Nephron progenitor cell (in vitro differentiated cells): Measurements from ENCODE around the gene WDR17.

Source experiments
- DNase-seq: peaks from one replicate; pipeline ENCODE4 v3.0.0; 2021
- H3K27ac Mint-ChIP-seq: 2 replicates; pipeline ENCODE4 v1.8.0; 2021; ENCODE audit warnings: mild to moderate bottlenecking, moderate library complexity, mixed read lengths
- H3K27me3 Mint-ChIP-seq: 2 replicates; pipeline ENCODE4 v1.8.0; 2021; ENCODE audit warnings: mild to moderate bottlenecking, low read depth, mixed read lengths; ENCODE audit not compliant: poor library complexity
- H3K36me3 Mint-ChIP-seq: 2 replicates; pipeline ENCODE4 v1.8.0; 2021; ENCODE audit warnings: low read depth, mixed read lengths
- H3K4me1 Mint-ChIP-seq: 2 replicates; pipeline ENCODE4 v1.8.0; 2021; ENCODE audit warnings: mixed read lengths
- H3K4me3 Mint-ChIP-seq: 2 replicates; pipeline ENCODE4 v1.8.0; 2021; ENCODE audit warnings: mild to moderate bottlenecking, moderate library complexity, mixed read lengths
- H3K9me3 Mint-ChIP-seq: 2 replicates; pipeline ENCODE4 v1.8.0; 2021; ENCODE audit warnings: mild to moderate bottlenecking, moderate library complexity, mixed read lengths
- TF ChIP-seq, protein P1 (sequence below): fragments of 200-600 bp; sonication (generic); IDR thresholded peaks from 2 replicates; pipeline ENCODE4 v1.5.0; 2021; ENCODE audit warnings: antibody characterized with exemption

The WDR17 gene

GRCh38 chr4:176195184-176195978 is 129.7 kb downstream of the WDR17 start, which contains the start of gene SPATA4:
Gene SPATA4, minus strand, starts transcription at chr4:176195585. Its CDS starts 23 bp downstream, at chr4:176195562.
- TF ChIP-seq, protein P1, sequence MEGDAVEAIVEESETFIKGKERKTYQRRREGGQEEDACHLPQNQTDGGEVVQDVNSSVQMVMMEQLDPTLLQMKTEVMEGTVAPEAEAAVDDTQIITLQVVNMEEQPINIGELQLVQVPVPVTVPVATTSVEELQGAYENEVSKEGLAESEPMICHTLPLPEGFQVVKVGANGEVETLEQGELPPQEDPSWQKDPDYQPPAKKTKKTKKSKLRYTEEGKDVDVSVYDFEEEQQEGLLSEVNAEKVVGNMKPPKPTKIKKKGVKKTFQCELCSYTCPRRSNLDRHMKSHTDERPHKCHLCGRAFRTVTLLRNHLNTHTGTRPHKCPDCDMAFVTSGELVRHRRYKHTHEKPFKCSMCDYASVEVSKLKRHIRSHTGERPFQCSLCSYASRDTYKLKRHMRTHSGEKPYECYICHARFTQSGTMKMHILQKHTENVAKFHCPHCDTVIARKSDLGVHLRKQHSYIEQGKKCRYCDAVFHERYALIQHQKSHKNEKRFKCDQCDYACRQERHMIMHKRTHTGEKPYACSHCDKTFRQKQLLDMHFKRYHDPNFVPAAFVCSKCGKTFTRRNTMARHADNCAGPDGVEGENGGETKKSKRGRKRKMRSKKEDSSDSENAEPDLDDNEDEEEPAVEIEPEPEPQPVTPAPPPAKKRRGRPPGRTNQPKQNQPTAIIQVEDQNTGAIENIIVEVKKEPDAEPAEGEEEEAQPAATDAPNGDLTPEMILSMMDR = no peak
- peaks cover 11% of the 10 kb centered on the region for H3K27me3 Mint-ChIP-seq
- H3K27ac Mint-ChIP-seq = peak within 1 kb of the TSS; percentile 96
- no peaks in the 10 kb centered on the region for H3K36me3 Mint-ChIP-seq
- peak; percentile 96 for DNase-seq
- peak within 1 kb of the TSS; percentile 90 for H3K4me3 Mint-ChIP-seq
- H3K9me3 Mint-ChIP-seq = no peaks in the 10 kb centered on the region
- H3K4me1 Mint-ChIP-seq = peaks cover 12% of the 10 kb centered on the region

DNA sequence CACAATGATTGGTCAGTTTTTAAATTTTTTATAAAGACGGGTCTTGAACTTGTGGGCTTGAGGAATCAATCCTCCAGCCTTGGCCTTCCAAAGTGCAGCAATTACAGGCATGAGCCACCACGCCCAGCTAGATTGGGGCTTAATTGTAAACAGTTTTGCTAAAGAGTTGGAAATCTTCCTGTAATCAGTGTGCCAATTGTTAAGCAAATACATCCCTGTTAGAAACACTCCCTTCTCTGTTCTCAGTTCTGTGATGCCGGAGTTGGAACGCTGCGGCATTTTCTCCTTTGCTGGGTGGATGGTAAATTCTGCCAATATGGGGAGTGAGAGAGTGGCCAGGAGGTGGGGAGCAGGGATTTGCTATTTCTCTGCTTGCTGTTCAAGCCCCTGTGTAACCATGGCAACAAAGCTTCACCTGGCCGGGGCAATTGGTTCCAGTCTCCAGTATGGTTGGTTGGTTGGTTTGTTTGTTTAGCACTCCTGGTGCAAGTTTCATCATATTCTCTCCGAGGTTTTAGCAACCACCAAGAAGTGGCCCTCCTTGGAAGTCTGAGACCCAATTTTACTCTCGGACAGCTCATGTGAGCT is 132.8 kb downstream of the WDR17 start:
- no peak for DNase-seq
- Mint-ChIP-seq H3K4me3 (no peak overlapping the region), H3K4me1 (peaks cover 12% of the 10 kb centered on the region), H3K36me3 (no peaks in the 10 kb centered on the region), H3K27me3 (peaks cover 11% of the 10 kb centered on the region), H3K27ac (no peak overlapping the region), H3K9me3 (no peaks in the 10 kb centered on the region)
- TF ChIP-seq, protein P1 = no peak

- peaks cover 2% of the 10 kb centered on the region for H3K27me3 Mint-ChIP-seq
- DNase-seq = no peak
- no peaks in the 10 kb centered on the region for H3K36me3 Mint-ChIP-seq
- H3K9me3 Mint-ChIP-seq = no peaks in the 10 kb centered on the region
- H3K4me1 Mint-ChIP-seq = peaks cover 10% of the 10 kb centered on the region
- no peak overlapping the region for H3K4me3 Mint-ChIP-seq
- TF ChIP-seq, protein P1 = no peak
- H3K27ac Mint-ChIP-seq = no peak overlapping the region
Measured at GRCh38 chr4:176205299-176205698, 139.7 kb downstream of the WDR17 start.

GRCh38 chr4:176207839-176208238 is 142.2 kb downstream of the WDR17 start:
- Mint-ChIP-seq H3K4me1 (peaks cover 10% of the 10 kb centered on the region), H3K4me3 (no peak overlapping the region), H3K36me3 (no peaks in the 10 kb centered on the region), H3K27ac (no peak overlapping the region), H3K27me3 (peaks cover 5% of the 10 kb centered on the region), H3K9me3 (peaks cover 6% of the 10 kb centered on the region)
- TF ChIP-seq, protein P1 = no peak
- no peak for DNase-seq

DNA sequence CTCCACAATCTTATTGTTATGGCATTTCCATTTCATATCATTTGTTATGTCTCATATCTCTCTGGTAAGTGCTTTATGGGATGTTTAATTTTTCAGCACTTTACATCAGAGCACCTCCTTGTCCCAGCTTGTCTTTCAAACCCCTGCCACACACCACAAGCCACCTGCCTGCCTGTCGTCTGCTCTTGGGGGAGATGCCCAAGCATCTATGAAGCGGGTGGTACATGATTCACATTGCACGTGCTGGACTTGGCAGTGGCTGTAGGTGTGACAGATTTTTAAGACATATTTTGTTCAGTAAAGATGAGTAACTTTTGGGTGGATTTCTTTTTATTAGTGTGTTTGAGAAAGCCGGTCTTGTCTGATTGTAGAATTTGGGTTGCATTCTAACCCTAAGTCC is 143.9 kb downstream of the WDR17 start:
- Mint-ChIP-seq H3K27me3 (peaks cover 5% of the 10 kb centered on the region), H3K9me3 (peaks cover 6% of the 10 kb centered on the region), H3K36me3 (no peaks in the 10 kb centered on the region), H3K4me1 (peaks cover 10% of the 10 kb centered on the region), H3K4me3 (no peak overlapping the region), H3K27ac (no peak overlapping the region)
- no peak for DNase-seq
- TF ChIP-seq, protein P1 = no peak
